Measurements from ENCODE around the gene NFS1.

DNA sequence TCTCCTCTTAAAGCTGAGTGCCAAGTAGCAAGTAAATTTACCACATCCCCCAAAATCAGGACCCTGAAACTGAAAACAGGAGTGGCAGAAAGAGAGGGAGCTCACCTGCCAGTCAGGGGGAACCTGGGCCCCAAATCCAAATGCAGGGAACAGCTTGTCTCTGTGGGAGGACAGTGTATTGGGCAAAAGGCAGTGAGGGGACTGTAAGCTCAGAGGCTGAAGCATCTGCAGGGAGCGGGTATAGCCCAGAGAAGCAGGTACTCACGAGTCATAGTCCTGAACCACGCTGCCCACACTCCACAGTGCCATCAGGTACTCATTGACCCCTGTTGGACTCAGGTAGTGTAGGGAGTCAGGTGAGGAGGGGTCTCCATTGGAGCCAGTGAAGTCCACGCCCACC is 68.5 kb downstream of the NFS1 start:
- TF ChIP-seq, protein P1, sequence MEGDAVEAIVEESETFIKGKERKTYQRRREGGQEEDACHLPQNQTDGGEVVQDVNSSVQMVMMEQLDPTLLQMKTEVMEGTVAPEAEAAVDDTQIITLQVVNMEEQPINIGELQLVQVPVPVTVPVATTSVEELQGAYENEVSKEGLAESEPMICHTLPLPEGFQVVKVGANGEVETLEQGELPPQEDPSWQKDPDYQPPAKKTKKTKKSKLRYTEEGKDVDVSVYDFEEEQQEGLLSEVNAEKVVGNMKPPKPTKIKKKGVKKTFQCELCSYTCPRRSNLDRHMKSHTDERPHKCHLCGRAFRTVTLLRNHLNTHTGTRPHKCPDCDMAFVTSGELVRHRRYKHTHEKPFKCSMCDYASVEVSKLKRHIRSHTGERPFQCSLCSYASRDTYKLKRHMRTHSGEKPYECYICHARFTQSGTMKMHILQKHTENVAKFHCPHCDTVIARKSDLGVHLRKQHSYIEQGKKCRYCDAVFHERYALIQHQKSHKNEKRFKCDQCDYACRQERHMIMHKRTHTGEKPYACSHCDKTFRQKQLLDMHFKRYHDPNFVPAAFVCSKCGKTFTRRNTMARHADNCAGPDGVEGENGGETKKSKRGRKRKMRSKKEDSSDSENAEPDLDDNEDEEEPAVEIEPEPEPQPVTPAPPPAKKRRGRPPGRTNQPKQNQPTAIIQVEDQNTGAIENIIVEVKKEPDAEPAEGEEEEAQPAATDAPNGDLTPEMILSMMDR (IDR thresholded peaks at IDR 0.05; ENCODE audit: low read length) = no peak
- TF ChIP-seq EZH2 (IDR thresholded peaks at IDR 0.05; ENCODE audit: borderline replicate concordance, low read length) = no peak
